HepG2 (cell line): ENCODE results near the gene TOR1AIP1. TPM values are rescaled to one million over a fixed set of nuclear protein-coding genes. Genes with fewer than 3 reads are reported as not detected.
A peak's percentile ranks its signal among the peaks of the same experiment; 100 is the strongest.

Source experiments
- ATAC-seq: fragments of 200-7000 bp; cut with Tn5 transposase; 3 replicates; pipeline ENCODE4 v1.9.1; 2020; ENCODE audit warnings: mild to moderate bottlenecking, moderate library complexity
- BruUV-seq: library from RNA; stranded (reverse); fragments of 400-500 nt; replicated peaks from 2 replicates; lab custom pipeline; 2021; lab: Mats Ljungman, UMichigan
- CTCF ChIA-PET: fragments of 300-600 bp; formaldehyde crosslinking; extraction: SDS; loops from one replicate; lab custom pipeline; 2021; ENCODE audit warnings: low total read pairs, inconsistent platforms, low intra/inter-chr PET ratio; lab: Yijun Ruan, JAX
- POLR2A ChIA-PET: fragments of 350-600 bp; sonication (Branson Sonifier 250); formaldehyde crosslinking; loops from one replicate; lab custom pipeline; 2020; ENCODE audit warnings: antibody characterized with exemption, inconsistent platforms; lab: Yijun Ruan, JAX
- DNase-seq: peaks from one replicate; pipeline ENCODE4 v3.0.0-alpha.2; 2015; ENCODE audit warnings: low spot score
- FAIRE-seq: peaks from 3 replicates; lab custom pipeline; 2011; peaks lifted over from hg19 to GRCh38; lab: Jason Lieb, UNC
- H2AFZ ChIP-seq: one replicate; pipeline ENCODE4 v1.6.1; 2011; ENCODE audit warnings: low read length, inconsistent platforms
- H3K27ac ChIP-seq: fragments of 300-600 bp; 3 replicates; pipeline ENCODE4 v1.8.0; 2011; ENCODE audit warnings: mixed run types, mild to moderate bottlenecking, mixed read lengths, low read length, inconsistent platforms; ENCODE audit not compliant: insufficient read depth; ENCODE audit errors: extremely low read length
- H3K27me3 ChIP-seq, 2 experiments: fragments of 200-600 bp in 1 of 2; 2 replicates in 1 of 2; 3 replicates in 1 of 2; pipeline versions ENCODE4 v1.6.0 to v1.8.0; 2011; ENCODE audit warnings: low read length in 2 of 2, mild to moderate bottlenecking in 2 of 2, moderate library complexity in 2 of 2, inconsistent platforms in 1 of 2; ENCODE audit not compliant: insufficient read depth in 2 of 2, control insufficient read depth in 1 of 2
- H3K36me3 ChIP-seq, 2 experiments: fragments of 200-600 bp in 1 of 2; replicated peaks in 1 of 2; 2 replicates in 1 of 2; 3 replicates in 1 of 2; pipeline versions ENCODE4 v1.5.1 to v1.8.0; 2011; ENCODE audit warnings: low read length in 2 of 2, inconsistent platforms in 1 of 2; ENCODE audit not compliant: insufficient read depth in 2 of 2, control insufficient read depth in 1 of 2
- H3K4me1 ChIP-seq: 2 replicates; pipeline ENCODE4 v1.5.1; 2012; ENCODE audit warnings: low read length, inconsistent platforms; ENCODE audit not compliant: insufficient read depth
- H3K4me2 ChIP-seq: 2 replicates; pipeline ENCODE4 v1.6.0; 2011; ENCODE audit warnings: low read depth, low read length, inconsistent platforms
- H3K4me3 ChIP-seq, 3 experiments: fragments of 200-600 bp in 1 of 3; sonication (generic), shearing (Covaris generic) in 1 of 3; replicated peaks in 1 of 3; 2 replicates each; pipeline ENCODE4 v1.5.1; 2011 to 2016; ENCODE audit warnings: low read length in 3 of 3, inconsistent platforms in 2 of 3, low read depth in 2 of 3, mild to moderate bottlenecking in 2 of 3, control low read depth in 1 of 3, mixed read lengths in 1 of 3; ENCODE audit not compliant: insufficient read depth in 1 of 3
- H3K79me2 ChIP-seq: one replicate; pipeline ENCODE4 v1.6.1; 2011; ENCODE audit warnings: low read length, inconsistent platforms; ENCODE audit not compliant: insufficient read depth
- H3K9ac ChIP-seq: 2 replicates; pipeline ENCODE4 v1.6.0; 2011; ENCODE audit warnings: mild to moderate bottlenecking, low read depth, low read length, inconsistent platforms; ENCODE audit not compliant: insufficient read depth
- H3K9me3 ChIP-seq: 2 replicates; pipeline ENCODE4 v1.5.1; 2012; ENCODE audit warnings: mild to moderate bottlenecking, low read length
- H4K20me1 ChIP-seq: 2 replicates; pipeline ENCODE4 v1.6.0; 2011; ENCODE audit warnings: inconsistent platforms, mild to moderate bottlenecking, low read length, moderate library complexity; ENCODE audit not compliant: insufficient read depth
- ATF7 ChIP-seq, 2 experiments: fragments of 450-650 bp in 1 of 2; sonication (generic) in 1 of 2; formaldehyde crosslinking in 1 of 2; IDR thresholded peaks; 2 replicates each; pipeline versions ENCODE4 v1.4.0 to v1.6.1; 2016 to 2020; ENCODE audit warnings: antibody characterized with exemption in 1 of 2, mild to moderate bottlenecking in 1 of 2, missing genetic modification reagents in 1 of 2
- BRCA1 ChIP-seq: sonication (generic); formaldehyde crosslinking; IDR thresholded peaks from 2 replicates; pipeline ENCODE4 v1.4.0; 2020; ENCODE audit warnings: missing genetic modification reagents
- FOSL2 ChIP-seq: sonication (generic); formaldehyde crosslinking; IDR thresholded peaks from 2 replicates; pipeline ENCODE4 v1.4.0; 2020; ENCODE audit warnings: missing genetic modification reagents
- HINFP ChIP-seq: sonication (generic); formaldehyde crosslinking; IDR thresholded peaks from 2 replicates; pipeline ENCODE4 v1.4.0; 2020; ENCODE audit warnings: low read depth, mild to moderate bottlenecking, missing genetic modification reagents
- MXD3 ChIP-seq: IDR thresholded peaks from 2 replicates; pipeline ENCODE4 v1.6.1; 2016; ENCODE audit warnings: mild to moderate bottlenecking, missing biosample characterization, missing genetic modification reagents
- NFYC ChIP-seq: IDR thresholded peaks from 2 replicates; pipeline ENCODE4 v1.6.1; 2016; ENCODE audit warnings: missing genetic modification reagents, missing compliant biosample characterization
- PRMT3 ChIP-seq: sonication (generic); formaldehyde crosslinking; IDR thresholded peaks from 2 replicates; pipeline ENCODE4 v1.8.1; 2022; ENCODE audit warnings: low read depth, mild to moderate bottlenecking, moderate library complexity, missing genetic modification reagents, borderline replicate concordance
- SMAD1 ChIP-seq: sonication (generic); formaldehyde crosslinking; IDR thresholded peaks from 2 replicates; pipeline ENCODE4 v1.4.0; 2020; ENCODE audit warnings: missing genetic modification reagents, low read depth, mild to moderate bottlenecking, borderline replicate concordance
- ZBTB3 ChIP-seq: sonication (generic); formaldehyde crosslinking; IDR thresholded peaks from 2 replicates; pipeline ENCODE4 v1.4.0; 2020; ENCODE audit warnings: low read depth, mild to moderate bottlenecking, moderate library complexity, missing genetic modification reagents, borderline replicate concordance
- ZKSCAN5 ChIP-seq: sonication (generic); formaldehyde crosslinking; IDR thresholded peaks from 2 replicates; pipeline ENCODE4 v1.5.1; 2020; ENCODE audit warnings: mild to moderate bottlenecking, missing genetic modification reagents
- ZNF672 ChIP-seq: sonication (generic); formaldehyde crosslinking; IDR thresholded peaks from 2 replicates; pipeline ENCODE4 v1.8.1; 2022; ENCODE audit warnings: missing genetic modification reagents
- ZNF678 ChIP-seq: sonication (generic); formaldehyde crosslinking; IDR thresholded peaks from 2 replicates; pipeline ENCODE4 v1.4.0; 2020; ENCODE audit warnings: mild to moderate bottlenecking, missing genetic modification reagents
- ZSCAN31 ChIP-seq: sonication (generic); formaldehyde crosslinking; IDR thresholded peaks from 2 replicates; pipeline ENCODE4 v1.5.0; 2020; ENCODE audit warnings: low read depth, mild to moderate bottlenecking, missing genetic modification reagents
- ZSCAN9 ChIP-seq: IDR thresholded peaks from 2 replicates; pipeline ENCODE4 v1.6.1; 2016; ENCODE audit warnings: borderline replicate concordance
- WGBS: methylation state at CpG from one replicate; pipeline ENCODE4 v1.1.6; 2017; ENCODE audit warnings: low lambda C conversion rate; 5-methylcytosine and 5-hydroxymethylcytosine counted together
- in situ Hi-C: cut with HindIII; loops from 2 replicates; pipeline ENCODE4 v1.10.0; 2017; ENCODE audit warnings: low pct_unique_long_range_greater_than_20kb; ENCODE audit not compliant: extremely low pct_ligation_motif_present
- intact Hi-C: fragments of 100-400 bp; cut with micrococcal nuclease; formaldehyde crosslinking; loops from one replicate; pipeline ENCODE4 v1.10.0; 2022; ENCODE audit not compliant: unreplicated experiment
- polyA plus RNA-seq, 8 experiments: library from polyadenylated mRNA; depleted of rRNA in 3 of 8; stranded (reverse) in 7 of 8; unstranded in 1 of 8; fragments of >200 nt; fragmentation: Illumina TruSeq in 4 of 8; extraction: Trizol in 4 of 8; gene quantifications; 2 replicates each; pipeline versions ENCODE4 v1.2.1 to v1.2.3, GENCODE V29; 2011 to 2016; ENCODE audit warnings: low read depth in 4 of 8, missing spikeins in 1 of 8, mixed read lengths in 1 of 8; ENCODE audit not compliant: insufficient read depth in 1 of 8
- total RNA-seq, 5 experiments: library from RNA; depleted of rRNA; stranded (reverse); fragments of >200 nt; fragmentation: Illumina TruSeq; extraction: Trizol; gene quantifications; 2 replicates each; pipeline ENCODE4 v1.2.3, GENCODE V29; 2016; ENCODE audit warnings: low read depth in 1 of 5

Gene TOR1AIP1
- total and polyA plus RNA-seq, 2 of the 13 experiments (the other 11 are each of a cell fraction or from before 2014, with no cell fraction given) = 15.6 to 29.0 TPM

- TF ChIP-seq HINFP (CRISPR knock-in tag) (no peak), MXD3 (no peak), ZSCAN31 (CRISPR knock-in tag) (no peak), NFYC (CRISPR knock-in tag) (no peak), ZKSCAN5 (CRISPR knock-in tag) (no peak), BRCA1 (no peak), ZBTB3 (no peak), SMAD1 (CRISPR knock-in tag) (no peak)
Measured at GRCh38 chr1:179950651-179951050, 68.6 kb downstream of the TOR1AIP1 start (continued).

GRCh38 chr1:179951383-179952144 is 69.5 kb downstream of the TOR1AIP1 start:
- peaks cover 7% of the 10 kb centered on the region; the same call in 1 of the 2 replicates for H4K20me1 ChIP-seq
- H3K4me1 ChIP-seq = 0 out of 2 replicates have a peak, but pooled peaks cover 7% of the 10 kb centered on the region
- H3K27ac ChIP-seq = no peak overlapping the region
- no peak overlapping the region for H3K4me3 ChIP-seq
- WGBS = 68% methylated on average over 10 of the region's 10 CpGs
- H3K27me3 ChIP-seq = no peaks in the 10 kb centered on the region; a peak in 2 of 5 replicates
- no peak overlapping the region for H3K4me2 ChIP-seq
- intact Hi-C loops (loop anchor here (10.0 kb wide), 2 partner anchors 73 to 203 kb away; partner anchors contain the start of gene QSOX1), in situ Hi-C loops (no loop called here)
- peaks cover 19% of the 10 kb centered on the region for H3K79me2 ChIP-seq
- H3K9ac ChIP-seq = no peak overlapping the region
- TF ChIP-seq FOSL2 (CRISPR knock-in tag) = no peak
- TF ChIP-seq ZSCAN9 = no peak
- no peak for TF ChIP-seq ZNF672
- TF ChIP-seq ATF7 (IDR thresholded peaks at IDR 0.05) = peak; percentile 66
- no peak for TF ChIP-seq ATF7 (CRISPR knock-in tag; IDR thresholded peaks at IDR 0.05)
- no peak for TF ChIP-seq PRMT3 (CRISPR knock-in tag)
- TF ChIP-seq ZNF678 (CRISPR knock-in tag) = no peak
- H3K36me3 ChIP-seq = no peaks in the 10 kb centered on the region
- no peak for FAIRE-seq
- DNase-seq = no peak
- CTCF ChIA-PET = no interaction called here
- BruUV-seq = no TSS peak
- no peak overlapping the region for H2AFZ ChIP-seq
- H3K9me3 ChIP-seq = no peaks in the 10 kb centered on the region
- POLR2A ChIA-PET = no interaction called here
- no peak for ATAC-seq
